Left lung (tissue), 10 donors: Measurements from ENCODE around the gene NEIL1. TPM values are rescaled to one million over a fixed set of nuclear protein-coding genes. Genes with fewer than 3 reads are reported as not detected.

Experiments
- ATAC-seq: fragments of 200-7000 bp; cut with Tn5 transposase; one replicate; pipeline ENCODE4 v1.9.1; 2020; ENCODE audit warnings: moderate library complexity
- DNase-seq, 4 donors: peaks; one replicate each; pipeline ENCODE4 v3.0.0-alpha.2; 2013 to 2020
- H3K27ac ChIP-seq, 2 donors: fragments of 200-600 bp; sonication (generic) in 1 of 2; one replicate each; pipeline versions ENCODE4 v1.5.0 to v1.8.0; 2020 to 2021
- H3K27me3 ChIP-seq, 2 donors: fragments of 200-600 bp; sonication (generic) in 1 of 2; one replicate each; pipeline versions ENCODE4 v1.5.0 to v1.8.0; 2020 to 2021
- H3K36me3 ChIP-seq, 2 donors: fragments of 200-600 bp; sonication (generic) in 1 of 2; one replicate each; pipeline versions ENCODE4 v1.5.0 to v1.8.0; 2020 to 2021
- H3K4me1 ChIP-seq, 2 donors: fragments of 200-600 bp; one replicate each; pipeline ENCODE4 v1.8.0; 2021
- H3K4me3 ChIP-seq, 2 donors: fragments of 200-600 bp; sonication (generic) in 1 of 2; one replicate each; pipeline versions ENCODE4 v1.5.0 to v1.8.0; 2020 to 2021; ENCODE audit warnings: mild to moderate bottlenecking in 1 of 2
- H3K9me3 ChIP-seq, 2 donors: fragments of 200-600 bp; sonication (generic) in 1 of 2; one replicate each; pipeline versions ENCODE4 v1.5.0 to v1.8.0; 2020 to 2021
- CTCF ChIP-seq, 2 donors: fragments of 200-600 bp; sonication (generic) in 1 of 2; IDR thresholded peaks; one replicate each; pipeline versions ENCODE4 v1.5.0 to v1.8.0; 2021; ENCODE audit warnings: antibody characterized with exemption in 2 of 2
- intact Hi-C, 2 donors: fragments of 100-400 bp; cut with DNase I; formaldehyde crosslinking; loops; one replicate each; pipeline versions ENCODE4 v1.11.2 to v1.14.2; 2022
- polyA plus RNA-seq, 6 donors: library from polyadenylated mRNA; unstranded; fragments of 120-200 nt; gene quantifications; one replicate each; pipeline ENCODE4 v1.2.1, GENCODE V29; 2013; ENCODE audit not compliant: insufficient read length in 6 of 6
- total RNA-seq, 2 donors: library from RNA; stranded (reverse); fragmentation: NEBNext Ultra II Directional; extraction: Animal tissue kit (Norgen Biotek cat#: 25700); gene quantifications; one replicate each; pipeline ENCODE4 v1.2.1, GENCODE V29; 2021
- donor health status: DM: no; HTN: yes; CAD: no.
- donor health status: DM: no; HTN: no; CAD: no.

NEIL1 gene
- total and polyA plus RNA-seq, 8 donors, result 23.1 to 36.9 (median 31.8) TPM

- Histone ChIP-seq H3K9me3 (no peaks in the 10 kb centered on the region), H3K4me1 (peaks cover 11 to 49% of the 10 kb centered on the region in 2 donors), H3K4me3 (no peak overlapping the region), H3K27ac (no peak overlapping the region), H3K27me3 (peaks cover 0 to 35% of the 10 kb centered on the region in 2 donors), H3K36me3 (peaks cover 0 to 19% of the 10 kb centered on the region in 2 donors)
- TF ChIP-seq CTCF (IDR thresholded peaks at IDR 0.05), result no peak
- intact Hi-C loops, result no loop called here
- DNase-seq, result no peak
- no peak for ATAC-seq
Measured at GRCh38 chr15:75350601-75351361, 3.9 kb downstream of the NEIL1 start.

- DNase-seq (no peak), ATAC-seq (no peak)
- peaks cover 11 to 33% of the 10 kb centered on the region in 2 donors for H3K4me1 ChIP-seq
- H3K27me3 ChIP-seq, result peaks cover 0 to 18% of the 10 kb centered on the region in 2 donors
- H3K4me3 ChIP-seq, result no peak overlapping the region
- H3K36me3 ChIP-seq, result peaks cover 0 to 36% of the 10 kb centered on the region in 2 donors
- no peaks in the 10 kb centered on the region for H3K9me3 ChIP-seq
- no peak for TF ChIP-seq CTCF (IDR thresholded peaks at IDR 0.05)
- H3K27ac ChIP-seq, result no peak overlapping the region
- intact Hi-C loops, result no loop called here
Measured at GRCh38 chr15:75352186-75353080, 5.6 kb downstream of the NEIL1 start.

DNA sequence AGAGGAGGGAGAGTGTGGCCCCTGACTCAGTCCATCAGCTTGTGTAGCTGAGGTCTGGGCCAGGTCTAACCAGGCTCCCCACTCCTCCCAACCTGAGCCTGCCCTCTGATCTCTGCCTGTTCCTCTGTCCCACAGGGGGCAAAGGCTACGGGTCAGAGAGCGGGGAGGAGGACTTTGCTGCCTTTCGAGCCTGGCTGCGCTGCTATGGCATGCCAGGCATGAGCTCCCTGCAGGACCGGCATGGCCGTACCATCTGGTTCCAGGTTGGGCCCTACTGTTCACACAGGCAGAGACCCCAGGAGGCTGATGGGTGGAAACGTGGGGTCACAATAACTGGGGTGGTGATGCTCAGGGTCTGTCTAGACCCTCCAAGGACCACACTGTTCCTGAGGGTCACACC is 6.8 kb downstream of the NEIL1 start:
- Histone ChIP-seq H3K36me3 (peaks cover 0 to 48% of the 10 kb centered on the region in 2 donors), H3K27ac (no peak overlapping the region), H3K4me1 (peaks cover 6 to 21% of the 10 kb centered on the region in 2 donors), H3K4me3 (no peak overlapping the region), H3K27me3 (peaks cover 0 to 7% of the 10 kb centered on the region in 2 donors), H3K9me3 (no peaks in the 10 kb centered on the region)
- DNase-seq (no peak), ATAC-seq (no peak)
- intact Hi-C loops, result no loop called here
- TF ChIP-seq CTCF (IDR thresholded peaks at IDR 0.05), result no peak

DNA sequence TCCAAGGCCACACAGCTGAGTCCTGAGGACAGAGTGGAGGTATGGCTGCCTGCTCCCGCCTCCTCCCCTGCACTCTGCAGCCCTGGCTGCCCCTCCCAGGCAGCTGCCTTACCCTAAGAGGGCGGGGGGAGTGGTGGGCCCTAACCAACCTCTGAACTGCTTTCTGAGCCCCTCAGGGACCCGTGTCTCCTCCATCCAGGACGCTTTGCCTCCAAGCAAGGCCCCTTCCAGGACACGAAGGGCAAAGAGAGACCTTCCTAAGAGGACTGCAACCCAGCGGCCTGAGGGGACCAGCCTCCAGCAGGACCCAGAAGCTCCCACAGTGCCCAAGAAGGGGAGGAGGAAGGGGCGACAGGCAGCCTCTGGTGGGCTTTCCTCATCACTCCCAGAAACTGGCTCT is 7.6 kb downstream of the NEIL1 start:
- Histone ChIP-seq H3K27me3 (no peaks in the 10 kb centered on the region), H3K4me3 (no peak overlapping the region), H3K27ac (no peak overlapping the region), H3K9me3 (no peaks in the 10 kb centered on the region), H3K36me3 (peaks cover 0 to 56% of the 10 kb centered on the region in 2 donors), H3K4me1 (peaks cover 0 to 13% of the 10 kb centered on the region in 2 donors)
- intact Hi-C loops, result no loop called here
- DNase-seq (no peak), ATAC-seq (no peak)
- no peak for TF ChIP-seq CTCF (IDR thresholded peaks at IDR 0.05)

DNA sequence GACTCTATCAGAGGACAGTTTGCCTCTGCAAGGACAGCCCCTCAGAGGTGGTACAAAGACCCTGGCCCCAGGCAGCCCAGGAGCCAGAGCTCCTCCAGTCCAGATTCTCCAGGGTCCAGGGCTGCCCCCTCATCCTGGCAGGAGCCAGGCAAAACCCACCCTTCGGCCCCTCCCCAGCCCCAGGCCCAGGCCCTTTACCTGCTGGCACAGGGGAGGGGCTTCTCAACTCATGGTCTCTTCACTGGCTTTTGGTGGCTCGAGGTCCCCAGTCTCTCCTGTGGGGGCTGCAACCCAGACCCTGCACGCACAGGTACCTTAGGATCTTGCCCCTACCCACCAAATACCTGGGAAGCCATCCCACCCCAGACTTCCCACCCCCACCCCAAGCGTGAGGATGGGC is 8.5 kb downstream of the NEIL1 start:
- H3K4me3 ChIP-seq, result no peak overlapping the region
- ATAC-seq (no peak), DNase-seq (no peak)
- H3K4me1 ChIP-seq, result peaks cover 0 to 4% of the 10 kb centered on the region in 2 donors
- TF ChIP-seq CTCF (IDR thresholded peaks at IDR 0.05), result no peak
- H3K27ac ChIP-seq, result no peak overlapping the region
- no peaks in the 10 kb centered on the region for H3K27me3 ChIP-seq
- H3K9me3 ChIP-seq, result no peaks in the 10 kb centered on the region
- peaks cover 0 to 65% of the 10 kb centered on the region in 2 donors for H3K36me3 ChIP-seq
- intact Hi-C loops, result no loop called here
